PC-9 (cell line): Measurements from ENCODE around the gene HMBS.
"Not testable (repeated sequence)": the region's sequence is repeated elsewhere in the genome, so short reads cannot be mapped to it uniquely, and the experiment has no call there.

Experiments used
- EZH2 ChIP-seq: fragments of 200-600 bp; sonication (generic); IDR thresholded peaks from 2 replicates; pipeline ENCODE4 v1.8.0; 2017; ENCODE audit warnings: antibody characterized with exemption, low read depth
- TF ChIP-seq, protein P1 (sequence below): fragments of 200-600 bp; sonication (generic); conservative IDR thresholded peaks from 2 replicates; pipeline ENCODE4 v1.6.1; 2017; ENCODE audit warnings: mixed run types, antibody characterized with exemption, mild to moderate bottlenecking, moderate library complexity

DNA sequence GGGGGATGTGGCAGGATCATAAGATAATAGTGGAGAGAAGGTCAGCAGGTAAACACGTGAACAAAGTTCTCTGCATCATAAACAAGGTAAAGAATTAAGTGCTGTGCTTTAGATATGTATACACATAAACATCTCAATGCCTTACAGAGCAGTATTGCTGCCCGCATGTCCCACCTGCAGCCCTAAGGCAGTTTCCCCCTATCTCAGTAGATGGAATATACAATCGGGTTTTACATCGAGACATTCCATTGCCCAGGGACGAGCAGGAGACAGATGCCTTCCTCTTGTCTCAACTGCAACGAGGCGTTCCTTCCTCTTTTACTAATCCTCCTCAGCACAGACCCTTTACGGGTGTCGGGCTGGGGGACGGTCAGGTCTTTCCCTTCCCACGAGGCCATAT is 45.2 kb upstream of the HMBS start:
- TF ChIP-seq, protein P1, sequence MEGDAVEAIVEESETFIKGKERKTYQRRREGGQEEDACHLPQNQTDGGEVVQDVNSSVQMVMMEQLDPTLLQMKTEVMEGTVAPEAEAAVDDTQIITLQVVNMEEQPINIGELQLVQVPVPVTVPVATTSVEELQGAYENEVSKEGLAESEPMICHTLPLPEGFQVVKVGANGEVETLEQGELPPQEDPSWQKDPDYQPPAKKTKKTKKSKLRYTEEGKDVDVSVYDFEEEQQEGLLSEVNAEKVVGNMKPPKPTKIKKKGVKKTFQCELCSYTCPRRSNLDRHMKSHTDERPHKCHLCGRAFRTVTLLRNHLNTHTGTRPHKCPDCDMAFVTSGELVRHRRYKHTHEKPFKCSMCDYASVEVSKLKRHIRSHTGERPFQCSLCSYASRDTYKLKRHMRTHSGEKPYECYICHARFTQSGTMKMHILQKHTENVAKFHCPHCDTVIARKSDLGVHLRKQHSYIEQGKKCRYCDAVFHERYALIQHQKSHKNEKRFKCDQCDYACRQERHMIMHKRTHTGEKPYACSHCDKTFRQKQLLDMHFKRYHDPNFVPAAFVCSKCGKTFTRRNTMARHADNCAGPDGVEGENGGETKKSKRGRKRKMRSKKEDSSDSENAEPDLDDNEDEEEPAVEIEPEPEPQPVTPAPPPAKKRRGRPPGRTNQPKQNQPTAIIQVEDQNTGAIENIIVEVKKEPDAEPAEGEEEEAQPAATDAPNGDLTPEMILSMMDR = not testable (repeated sequence)
- not testable (repeated sequence) for TF ChIP-seq EZH2
